ENCODE data around the gene CEP19.

Gene CEP19

GRCh38 chr3:196740481-196741248, 28.6 kb upstream of the CEP19 start:
- Histone ChIP-seq H3K4me3 (ENCODE audit: low read depth, low read length) (peak overlapping the region; percentile 74), H3K36me3 (ENCODE audit: control insufficient read depth in 2 of 2, insufficient read depth in 1 of 2, low read length in 2 of 2) (peaks cover 0 to 3% of the 10 kb centered on the region in 2 experiments; a peak in 2 of 3 replicates), H3K4me1 (ENCODE audit: control insufficient read depth, insufficient read depth, low read length) (no peaks in the 10 kb centered on the region; the same call in 1 of the 2 replicates), H3K9me3 (ENCODE audit: control insufficient read depth, insufficient read depth, low read depth, low read length) (no peaks in the 10 kb centered on the region), H3K27ac (ENCODE audit: extremely low read depth, low read depth, low read length) (peak overlapping the region; percentile 91)
- ChIA-PET POLR2A (interaction anchor here (0.6 to 2.3 kb wide), 8 partner anchors 14 to 1216 kb away, joined by 3 to 21 read pairs (median 4); partner anchors contain the start of genes CEP19, FBXO45, PIGX and SENP5), CTCF (interaction anchor here (0.6 to 0.9 kb wide), 2 partner anchors 42 to 131 kb away, joined by 4 to 6 read pairs; no protein-coding TSS in a partner anchor)
- TF ChIP-seq ZNF398 (tag by site-specific recombination; IDR thresholded peaks at IDR 0.05) (no peak), ZNF266 (tag by site-specific recombination; IDR thresholded peaks at IDR 0.05; ENCODE audit: low read depth) (no peak), ZNF350 (tag by site-specific recombination; IDR thresholded peaks at IDR 0.05) (no peak), ZBTB17 (tag by site-specific recombination; IDR thresholded peaks at IDR 0.05) (peak; percentile 90), ZFP37 (tag by site-specific recombination; IDR thresholded peaks at IDR 0.05) (peak; percentile 53; the same call in 1 of the 2 replicates), ZNF707 (tag by site-specific recombination; IDR thresholded peaks at IDR 0.05) (no peak), ZNF558 (tag by site-specific recombination; IDR thresholded peaks at IDR 0.05) (no peak), ZNF600 (tag by site-specific recombination; IDR thresholded peaks at IDR 0.05) (peak; percentile 79), ZNF302 (tag by site-specific recombination; IDR thresholded peaks at IDR 0.05; ENCODE audit: low read depth) (no peak), ELK4 (IDR thresholded peaks at IDR 0.05; ENCODE audit: borderline replicate concordance, low read depth, low read length) (no peak), ZBTB6 (tag by site-specific recombination; IDR thresholded peaks at IDR 0.05) (peak; percentile 18; the same call in 1 of the 2 replicates), ZBTB44 (tag by site-specific recombination; IDR thresholded peaks at IDR 0.05) (no peak), PRDM10 (tag by site-specific recombination; IDR thresholded peaks at IDR 0.05) (peak; percentile 37; the same call in 1 of the 2 replicates), ZNF580 (tag by site-specific recombination; IDR thresholded peaks at IDR 0.05) (no peak), ZBTB20 (tag by site-specific recombination; IDR thresholded peaks at IDR 0.05) (peak; percentile 67; the same call in 1 of the 2 replicates), ZNF394 (tag by site-specific recombination; IDR thresholded peaks at IDR 0.05; ENCODE audit: borderline replicate concordance) (no peak), ZNF366 (tag by site-specific recombination; conservative IDR thresholded peaks at IDR 0.05) (peak; percentile 54; the same call in 1 of the 2 replicates), ZNF391 (tag by site-specific recombination; IDR thresholded peaks at IDR 0.05; ENCODE audit: borderline replicate concordance, low read depth) (no peak), GLIS2 (tag by site-specific recombination; IDR thresholded peaks at IDR 0.05) (no peak), ZNF112 (tag by site-specific recombination; IDR thresholded peaks at IDR 0.05) (no peak), ZNF623 (tag by site-specific recombination; IDR thresholded peaks at IDR 0.05) (no peak), ZNF488 (tag by site-specific recombination; IDR thresholded peaks at IDR 0.05) (no peak), ZNF221 (tag by site-specific recombination; IDR thresholded peaks at IDR 0.05; ENCODE audit: borderline replicate concordance) (no peak), ZNF423 (tag by site-specific recombination; IDR thresholded peaks at IDR 0.05) (no peak), MEIS1 (CRISPR knock-in tag; IDR thresholded peaks at IDR 0.05; ENCODE audit: borderline replicate concordance) (no peak), ZNF157 (tag by site-specific recombination; IDR thresholded peaks at IDR 0.05) (no peak)

Measured in HEK293 (cell line).